Stomach (tissue), 9 donors: ENCODE results near the gene DCTN4. TPM values are rescaled to one million over a fixed set of nuclear protein-coding genes. Genes with fewer than 3 reads are reported as not detected.
A peak's percentile ranks its signal among the peaks of the same experiment; 100 is the strongest.

Source experiments
- DNase-seq, 2 donors: peaks; one replicate each; pipeline versions ENCODE4 v3.0.0 to v3.0.0-alpha.2; 2013 to 2019
- H3K27ac ChIP-seq, 5 donors: fragments of 200-600 bp in 4 of 5; sonication (generic) in 4 of 5; one replicate each; pipeline ENCODE4 v1.5.1; 2013 to 2019; ENCODE audit warnings: mild to moderate bottlenecking in 1 of 5, moderate library complexity in 1 of 5
- H3K27me3 ChIP-seq, 3 donors: fragments of 200-600 bp; sonication (generic); one replicate each; pipeline ENCODE4 v1.5.1; 2017 to 2019; ENCODE audit warnings: mixed run types in 1 of 3
- H3K36me3 ChIP-seq, 4 donors: fragments of 200-600 bp; sonication (generic); 1 replicate in 3 of 4; 2 replicates in 1 of 4; pipeline ENCODE4 v1.5.1; 2016 to 2019
- H3K4me1 ChIP-seq, 4 donors: fragments of 200-600 bp; sonication (generic); one replicate each; pipeline ENCODE4 v1.5.1; 2016 to 2019
- H3K4me3 ChIP-seq, 4 donors: fragments of 200-600 bp; sonication (generic) in 3 of 4; one replicate each; pipeline ENCODE4 v1.5.1; 2016 to 2019; ENCODE audit warnings: mild to moderate bottlenecking in 1 of 4
- H3K9me3 ChIP-seq, 4 donors: fragments of 200-600 bp; sonication (generic); one replicate each; pipeline ENCODE4 v1.5.1; 2016 to 2019
- CTCF ChIP-seq, 7 experiments: fragments of 450-650 bp in 4 of 7; fragments of 200-600 bp in 3 of 7; sonication (generic) in 3 of 7; IDR thresholded peaks; one replicate each; pipeline ENCODE4 v1.5.1; 2016 to 2019; ENCODE audit warnings: antibody characterized with exemption in 7 of 7, control low read depth in 2 of 7, mild to moderate bottlenecking in 1 of 7
- EP300 ChIP-seq: sonication (generic); formaldehyde crosslinking; IDR thresholded peaks from one replicate; pipeline ENCODE4 v1.6.1; 2017; ENCODE audit warnings: antibody characterized with exemption
- POLR2A ChIP-seq, 4 donors: fragments of 450-650 bp; IDR thresholded peaks; one replicate each; pipeline ENCODE4 v1.6.1; 2016; ENCODE audit warnings: antibody characterized with exemption in 4 of 4, control low read depth in 2 of 4, mild to moderate bottlenecking in 1 of 4, moderate library complexity in 1 of 4
- POLR2AphosphoS5 ChIP-seq, 3 donors: sonication (generic); formaldehyde crosslinking; IDR thresholded peaks; one replicate each; pipeline ENCODE4 v1.6.1; 2016; ENCODE audit warnings: antibody characterized with exemption in 3 of 3
- WGBS, 5 donors: extraction: QIAGEN DNeasy Blood & Tissue Kit in 3 of 5; methylation state at CpG; one replicate each; pipeline versions ENCODE4 v1.1.5 to v1.1.7; 2013 to 2018; 5-methylcytosine and 5-hydroxymethylcytosine counted together
- intact Hi-C: fragments of 100-400 bp; cut with DNase I; formaldehyde crosslinking; loops from one replicate; pipeline ENCODE4 v1.15.1; 2023; ENCODE audit warnings: low total_unique reads
- polyA plus RNA-seq, 3 donors: library from polyadenylated mRNA; stranded (reverse); fragments of 200-250 nt; gene quantifications; one replicate each; pipeline ENCODE4 v1.2.3, GENCODE V29; 2013
- total RNA-seq, 5 donors: library from RNA; depleted of rRNA; stranded (reverse); fragments of >200 nt; gene quantifications; one replicate each; pipeline versions ENCODE4 v1.1.0 to v1.2.3, GENCODE V29; 2014 to 2016
- donor health status: healthy with polysubstance abuse.
- donor health status: Bipolar disorder and iron deficiency.
- donor health status: healthy.

DCTN4 gene
- total and polyA plus RNA-seq, 8 donors: 16.1 to 113 (median 39.5) TPM

DNA sequence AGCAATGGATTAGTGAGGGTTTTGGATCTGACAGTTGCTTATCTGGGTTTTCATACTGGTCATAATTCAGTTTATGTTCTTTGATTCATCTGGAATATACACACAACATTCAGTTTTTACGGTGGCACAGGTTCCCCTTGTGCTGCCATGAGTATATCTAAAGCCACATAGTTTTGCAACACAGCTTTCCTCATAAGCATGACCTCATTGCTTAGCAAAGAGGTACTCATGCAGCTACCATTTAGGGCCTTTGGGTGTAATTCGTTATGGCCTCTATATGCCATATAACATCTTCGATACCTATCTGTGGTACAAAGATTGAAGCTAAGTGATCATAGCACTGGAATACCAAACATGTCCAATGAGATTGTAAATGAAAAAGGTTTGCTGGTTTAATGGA, 55.1 kb downstream of the DCTN4 start:
- no peak for DNase-seq
- TF ChIP-seq CTCF (IDR thresholded peaks at IDR 0.05): no peak
- TF ChIP-seq EP300: no peak
- TF ChIP-seq POLR2A (IDR thresholded peaks at IDR 0.05): no peak
- TF ChIP-seq POLR2AphosphoS5 (IDR thresholded peaks at IDR 0.05): no peak
- no peaks in the 10 kb centered on the region for H3K27me3 ChIP-seq
- no peak overlapping the region for H3K27ac ChIP-seq
- H3K4me3 ChIP-seq: no peak overlapping the region
- H3K4me1 ChIP-seq: peaks cover 12 to 22% (median 20%) of the 10 kb centered on the region in 4 donors
- intact Hi-C loops: no loop called here
- H3K9me3 ChIP-seq: no peaks in the 10 kb centered on the region
- peaks cover 2 to 21% (median 16%) of the 10 kb centered on the region in 4 donors for H3K36me3 ChIP-seq
- WGBS, 5 donors: 60 to 88% (median 82%) methylated on average over 3 of the region's 3 CpGs

DNA sequence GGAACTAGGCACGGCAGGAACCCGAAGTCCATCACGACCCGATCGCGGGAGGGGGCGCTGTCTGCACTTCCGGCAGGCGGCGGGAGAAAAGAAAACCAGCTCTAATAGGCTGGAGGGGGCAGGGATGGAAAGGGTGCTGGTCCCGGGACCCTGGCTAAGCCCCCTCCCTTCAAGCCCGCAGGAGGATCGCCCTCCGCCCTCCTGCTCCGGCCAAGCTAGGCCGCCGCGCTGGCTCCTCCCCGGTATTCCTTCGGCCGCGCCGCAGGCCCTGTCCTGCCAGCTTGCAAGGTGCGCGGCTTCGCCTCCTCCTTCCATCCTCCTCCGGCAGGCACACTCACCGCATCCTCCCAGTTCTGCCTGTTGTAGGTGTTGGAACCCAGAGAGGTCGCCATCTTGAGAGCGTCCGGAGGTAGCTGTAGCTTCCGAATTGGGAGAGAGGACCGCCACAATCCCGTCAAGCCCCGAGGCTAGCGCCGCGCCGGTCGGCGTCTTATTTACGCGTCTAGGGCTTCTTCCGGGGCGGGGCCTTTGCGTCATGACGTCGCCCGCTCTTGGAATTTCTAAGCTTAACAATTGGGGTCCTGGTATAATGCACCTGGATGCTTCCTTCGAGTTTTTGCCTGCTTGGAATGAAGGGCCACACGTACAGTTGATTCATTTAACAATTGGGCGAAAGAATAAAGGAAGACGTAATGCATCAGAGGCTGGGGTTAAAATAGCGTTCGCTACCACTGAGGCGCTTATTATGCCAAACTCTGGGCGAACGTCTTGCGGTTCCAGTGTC, 58.0 kb downstream of the DCTN4 start, which contains the start of gene RBM22:
Gene RBM22 (minus strand): TSS at position 469 of the 784 bp plus-strand sequence. CDS start 77 bp downstream, at position 392.
- Histone ChIP-seq H3K4me1 (peaks cover 12 to 27% (median 22%) of the 10 kb centered on the region in 4 donors), H3K27me3 (no peaks in the 10 kb centered on the region), H3K9me3 (no peaks in the 10 kb centered on the region), H3K4me3 (peak within 1 kb of the TSS; percentile 85 to 100 (median 94)), H3K27ac (peak within 1 kb of the TSS; percentile 94 to 98 (median 98)), H3K36me3 (peaks cover 29 to 34% (median 34%) of the 10 kb centered on the region in 4 donors)
- WGBS, 5 donors: 0 to 1% (median 0%) methylated on average over 44 to 59 of the region's 59 CpGs
- TF ChIP-seq POLR2AphosphoS5 (IDR thresholded peaks at IDR 0.05) (peak; percentile 93 to 95 (median 95)), EP300 (no peak), POLR2A (IDR thresholded peaks at IDR 0.05) (peak in 1 of 4 donors; percentile 55), CTCF (IDR thresholded peaks at IDR 0.05) (peak in 5 of 7 experiments; percentile 45 to 64 (median 53))
- intact Hi-C loops: no loop called here
- DNase-seq: peak; percentile 95 to 98

GRCh38 chr5:150700246-150700593, 58.6 kb downstream of the DCTN4 start:
- no peak for DNase-seq
- peaks cover 35 to 40% (median 39%) of the 10 kb centered on the region in 4 donors for H3K36me3 ChIP-seq
- peak overlapping the region; percentile 94 to 98 (median 98) for H3K27ac ChIP-seq
- no peaks in the 10 kb centered on the region for H3K9me3 ChIP-seq
- 1 to 5% (median 2%) methylated on average over 15 of the region's 15 CpGs for WGBS, 5 donors
- H3K4me3 ChIP-seq: peak overlapping the region; percentile 85 to 100 (median 94)
- H3K27me3 ChIP-seq: no peaks in the 10 kb centered on the region
- intact Hi-C loops: no loop called here
- H3K4me1 ChIP-seq: peaks cover 12 to 27% (median 22%) of the 10 kb centered on the region in 4 donors
- no peak for TF ChIP-seq CTCF (IDR thresholded peaks at IDR 0.05)
- no peak for TF ChIP-seq POLR2AphosphoS5 (IDR thresholded peaks at IDR 0.05)
- TF ChIP-seq POLR2A (IDR thresholded peaks at IDR 0.05): no peak
- no peak for TF ChIP-seq EP300

GRCh38 chr5:150694612-150695011, 64.2 kb downstream of the DCTN4 start:
- H3K4me1 ChIP-seq: peaks cover 8 to 15% (median 10%) of the 10 kb centered on the region in 4 donors
- H3K27ac ChIP-seq: no peak overlapping the region
- intact Hi-C loops: no loop called here
- H3K36me3 ChIP-seq: peaks cover 79 to 94% (median 93%) of the 10 kb centered on the region in 4 donors
- whole genome bisulfite sequencing, 5 donors: 84 to 93% (median 89%) methylated on average over 3 of the region's 3 CpGs
- no peak for TF ChIP-seq EP300
- no peak for TF ChIP-seq POLR2AphosphoS5 (IDR thresholded peaks at IDR 0.05)
- TF ChIP-seq CTCF (IDR thresholded peaks at IDR 0.05): no peak
- TF ChIP-seq POLR2A (IDR thresholded peaks at IDR 0.05): no peak
- no peaks in the 10 kb centered on the region for H3K9me3 ChIP-seq
- H3K27me3 ChIP-seq: no peaks in the 10 kb centered on the region
- no peak for DNase-seq
- no peak overlapping the region for H3K4me3 ChIP-seq
